GM19438 (cell line): ENCODE results near the gene ZNF766.
"Not testable (repeated sequence)": the region's sequence is repeated elsewhere in the genome, so short reads cannot be mapped to it uniquely, and the experiment has no call there.

Source experiments
- ATAC-seq: cut with Tn5 transposase; IDR thresholded peaks from one replicate; pipeline ENCODE4 v1.9.1; 2021; ENCODE audit warnings: low read depth; ENCODE audit not compliant: unreplicated experiment

Gene ZNF766

DNA sequence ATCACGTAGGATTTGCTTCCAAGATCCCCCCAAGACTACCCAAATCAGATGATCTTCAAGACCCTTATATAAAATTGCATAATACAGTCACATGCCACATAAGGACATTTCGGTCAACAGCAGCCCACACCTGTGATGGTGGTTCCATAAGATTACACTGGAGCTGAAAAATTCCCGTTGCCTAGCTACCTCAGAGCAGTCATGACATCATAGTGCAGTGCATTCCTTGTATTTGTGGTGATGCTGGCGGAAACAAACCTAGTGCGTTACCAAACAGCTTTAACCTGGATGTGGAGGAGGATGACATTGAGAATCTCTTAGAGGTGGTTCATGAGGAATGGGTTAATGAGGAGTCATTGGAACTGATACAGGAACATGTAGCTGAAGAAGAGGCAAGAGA is 4.8 kb downstream of the ZNF766 start:
- no peak for ATAC-seq

GRCh38 chr19:52275988-52276387 is 6.6 kb downstream of the ZNF766 start:
- no peak for ATAC-seq

DNA sequence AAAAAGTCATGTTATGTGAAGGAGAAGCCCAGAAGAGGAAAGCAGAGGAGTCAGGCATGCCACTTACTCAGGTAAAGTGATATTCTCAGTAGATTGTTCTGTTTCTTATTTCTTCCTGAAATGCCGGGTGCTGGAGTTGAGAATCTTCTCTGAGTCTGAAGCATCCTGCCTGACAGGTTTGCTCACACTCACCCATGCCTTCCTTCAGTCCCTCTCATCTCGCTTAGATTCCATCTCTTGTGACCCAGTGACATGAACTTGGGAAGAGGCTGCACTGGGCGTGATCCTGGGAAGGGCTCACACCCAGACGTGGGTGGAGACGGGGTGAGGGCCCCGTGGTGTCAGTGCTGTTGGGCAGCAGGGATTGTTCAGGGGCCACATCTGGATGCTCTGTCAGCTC is 8.1 kb downstream of the ZNF766 start:
- ATAC-seq: no peak

DNA sequence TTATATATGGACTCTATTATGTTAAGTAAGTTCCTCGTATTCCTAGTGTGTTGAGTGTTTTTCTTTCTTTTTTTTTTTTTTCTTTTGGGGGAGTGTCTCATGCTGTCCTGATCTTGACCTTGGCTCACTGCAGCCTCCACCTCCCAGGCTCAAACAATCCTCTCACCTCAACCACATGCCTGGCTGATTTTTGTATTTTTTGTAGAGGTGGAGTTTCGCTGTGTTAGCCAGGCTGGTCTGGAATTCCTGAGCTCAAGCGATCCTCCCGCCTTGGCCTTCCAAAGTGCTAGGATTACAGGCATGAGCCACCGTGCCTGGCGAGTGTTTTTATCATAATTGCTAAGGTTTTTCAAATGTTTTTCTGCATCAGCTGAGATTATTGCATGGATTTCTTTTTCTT is 16.9 kb downstream of the ZNF766 start:
- no peak for ATAC-seq

GRCh38 chr19:52291781-52292180 is 22.4 kb downstream of the ZNF766 start:
- ATAC-seq: no peak

GRCh38 chr19:52292946-52293345 is 23.6 kb downstream of the ZNF766 start:
- ATAC-seq: not testable (repeated sequence)

DNA sequence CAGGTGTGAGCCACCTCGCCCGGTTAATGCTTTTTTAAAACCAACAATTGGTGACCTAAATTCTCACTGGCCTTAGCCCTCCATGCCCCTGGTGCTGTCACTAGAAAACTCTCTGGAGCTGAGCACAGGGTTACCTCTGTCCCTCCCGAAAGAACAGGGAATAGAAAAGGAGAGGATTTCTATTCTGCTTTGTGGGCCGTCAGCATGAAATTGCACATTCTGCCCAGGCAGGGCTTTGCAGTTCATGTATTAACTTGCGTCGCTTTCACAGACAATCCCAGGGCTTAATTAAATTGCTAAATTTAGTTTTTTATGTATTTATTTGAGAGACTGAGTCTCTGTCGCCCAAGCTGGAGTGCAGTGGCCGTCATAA is 27.0 kb downstream of the ZNF766 start:
- no peak for ATAC-seq

- ATAC-seq: peak; percentile 59
These were observed 27.6 kb downstream of the ZNF766 start, which contains the start of gene ZNF480 for GRCh38 chr19:52296773-52297600. TSS of gene ZNF480 (plus strand) at chr19:52297169. CDS start at chr19:52300413, 3,244 bp downstream.

DNA sequence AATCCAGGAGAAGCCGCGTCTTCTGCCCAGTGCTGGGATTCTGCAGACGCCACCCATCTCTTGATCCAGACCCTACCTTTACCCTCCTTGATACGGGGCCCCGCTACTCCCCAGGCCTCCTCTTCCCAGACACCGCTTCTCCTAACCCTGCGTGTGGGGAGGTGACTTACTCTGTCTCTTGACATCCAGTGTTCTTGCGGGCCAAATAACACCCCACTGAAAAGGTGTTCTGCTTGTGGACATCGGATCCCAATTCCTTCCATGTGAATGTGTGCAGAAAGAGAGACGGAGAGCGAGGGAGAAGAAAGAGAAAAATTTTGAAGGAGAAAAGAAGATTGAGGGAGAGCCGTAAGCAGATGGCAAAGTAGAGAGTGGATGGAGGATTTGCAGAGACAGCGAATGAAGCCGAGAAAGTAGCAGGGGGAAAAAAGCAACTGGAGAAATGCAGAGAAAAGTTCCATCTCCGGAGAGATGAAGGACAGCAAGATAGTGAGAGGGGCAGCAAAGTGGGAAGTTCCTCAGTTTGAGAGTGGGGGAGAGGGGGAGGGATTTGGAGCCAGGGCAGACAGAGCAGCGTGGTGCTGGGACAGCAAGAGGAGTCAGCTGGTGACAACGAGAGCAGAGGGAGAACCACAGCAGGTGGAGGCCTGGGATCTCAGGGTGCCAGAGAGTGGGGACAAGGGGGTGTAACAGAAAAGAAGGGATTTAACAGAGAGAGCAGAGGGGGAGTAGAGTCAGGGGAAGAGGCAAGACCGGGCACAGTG is 28.4 kb downstream of the ZNF766 start:
- ATAC-seq: peak; percentile 31

GRCh38 chr19:52307275-52307674 is 37.9 kb downstream of the ZNF766 start:
- ATAC-seq: no peak

GRCh38 chr19:52322429-52322828 is 53.0 kb downstream of the ZNF766 start:
- ATAC-seq: no peak

DNA sequence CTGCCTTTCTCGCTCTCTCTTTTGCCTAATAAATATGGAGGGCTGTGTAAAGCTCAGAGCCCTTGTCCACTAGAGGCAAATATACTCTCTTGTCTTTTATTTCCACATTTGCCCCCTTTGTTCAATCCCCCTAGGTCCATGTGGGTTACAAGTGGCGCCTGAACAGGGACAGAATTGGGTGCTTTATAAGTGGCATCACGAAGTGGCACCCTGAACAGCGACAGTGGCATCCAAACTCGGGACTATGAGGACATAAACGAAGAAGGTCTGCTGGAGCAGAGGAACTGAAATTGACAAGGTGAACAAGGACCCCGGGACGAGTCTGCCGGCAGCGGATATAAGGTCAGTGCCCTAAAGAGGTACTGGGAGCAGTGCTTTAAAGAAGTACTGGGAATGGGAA is 62.4 kb downstream of the ZNF766 start:
- no peak for ATAC-seq

- no peak for ATAC-seq
These were observed 66.4 kb downstream of the ZNF766 start for GRCh38 chr19:52335768-52336116.

- no peak for ATAC-seq
These were observed 66.9 kb downstream of the ZNF766 start, which contains the start of gene ZNF610 for GRCh38 chr19:52336117-52336790. TSS of gene ZNF610 (plus strand) at chr19:52336243. CDS start at chr19:52349173, 12,930 bp downstream.

GRCh38 chr19:52336791-52337381 is 67.5 kb downstream of the ZNF766 start:
- ATAC-seq: no peak

- ATAC-seq: not testable (repeated sequence)
These were observed 69.6 kb downstream of the ZNF766 start for GRCh38 chr19:52339022-52339421.

DNA sequence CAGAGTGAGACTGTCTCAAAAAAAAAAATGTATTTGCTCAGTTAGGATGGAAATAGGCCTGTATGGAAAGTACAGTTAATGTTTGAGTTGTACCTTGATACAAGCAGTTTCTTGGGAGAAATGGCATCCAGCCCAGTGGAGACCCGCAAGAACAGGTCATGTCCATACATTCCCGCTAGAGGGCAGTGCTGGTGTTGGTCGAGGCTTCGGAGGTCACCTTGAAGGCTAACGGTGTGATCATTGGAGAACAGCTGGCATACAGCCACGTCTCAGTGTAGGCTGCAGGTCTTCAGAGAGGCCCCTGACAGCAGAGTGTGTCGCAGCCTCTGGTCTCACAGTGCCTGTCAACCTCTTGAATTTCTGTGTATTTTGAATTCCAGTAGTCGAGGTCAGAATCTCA is 74.2 kb downstream of the ZNF766 start:
- ATAC-seq: no peak

- no peak for ATAC-seq
These were observed 75.8 kb downstream of the ZNF766 start for GRCh38 chr19:52345162-52345561.
